Activated B cell treated with CpG ODN at 0.5 μM for 24 hours (primary cell): ENCODE data around the gene DISC1. TPM values are rescaled to one million over a fixed set of nuclear protein-coding genes. Genes with fewer than 3 reads are reported as not detected.

Source experiments
- ATAC-seq: fragments of 200-7000 bp; cut with Tn5 transposase; one replicate; pipeline ENCODE4 v1.10.0; 2021; ENCODE audit warnings: low read depth, mild to moderate bottlenecking, moderate library complexity
- CTCF ChIA-PET: fragments of 350-600 bp; sonication (Branson Sonifier 250); formaldehyde crosslinking; loops from one replicate; lab custom pipeline; 2021; ENCODE audit warnings: antibody characterized with exemption; lab: Charles Lee
- POLR2A ChIA-PET: fragments of 350-600 bp; sonication (Branson Sonifier 250); formaldehyde crosslinking; loops from one replicate; lab custom pipeline; 2021; ENCODE audit warnings: antibody characterized with exemption; lab: Charles Lee
- DNase-seq: peaks from one replicate; pipeline ENCODE4 v3.0.0; 2022
- H3K27ac Mint-ChIP-seq: one replicate; pipeline ENCODE4 v1.8.0; 2020; ENCODE audit warnings: mixed read lengths
- H3K27me3 Mint-ChIP-seq: one replicate; pipeline ENCODE4 v1.8.0; 2021; ENCODE audit warnings: mixed read lengths
- H3K36me3 Mint-ChIP-seq: one replicate; pipeline ENCODE4 v1.8.0; 2021; ENCODE audit warnings: low read depth, mixed read lengths
- H3K4me1 Mint-ChIP-seq: one replicate; pipeline ENCODE4 v1.8.0; 2021; ENCODE audit warnings: mixed read lengths
- H3K4me3 Mint-ChIP-seq: one replicate; pipeline ENCODE4 v1.8.0; 2020; ENCODE audit warnings: mild to moderate bottlenecking, mixed read lengths
- H3K9me3 Mint-ChIP-seq: one replicate; pipeline ENCODE4 v1.8.0; 2020; ENCODE audit warnings: mixed read lengths
- CTCF ChIP-seq: fragments of 200-600 bp; IDR thresholded peaks from one replicate; pipeline ENCODE4 v1.8.0; 2022; ENCODE audit warnings: antibody characterized with exemption, mild to moderate bottlenecking
- intact Hi-C: fragments of 100-400 bp; cut with micrococcal nuclease; formaldehyde crosslinking; loops from one replicate; pipeline ENCODE4 v1.15.1; 2024
- total RNA-seq: library from RNA; stranded (reverse); gene quantifications from 2 replicates; pipeline ENCODE4 v1.2.3, GENCODE V29; 2022

Gene DISC1
- total RNA-seq, 1 donor from 2014 or later = 2.4 TPM

GRCh38 chr1:231799363-231799986, 172.9 kb downstream of the DISC1 start:
- Mint-ChIP-seq H3K27ac (no peak overlapping the region), H3K27me3 (no peaks in the 10 kb centered on the region), H3K9me3 (no peaks in the 10 kb centered on the region), H3K36me3 (no peaks in the 10 kb centered on the region), H3K4me1 (no peaks in the 10 kb centered on the region), H3K4me3 (no peak overlapping the region)
- ChIA-PET CTCF (no interaction called here), POLR2A (no interaction called here)
- DNase-seq = no peak
- no peak for ATAC-seq
- TF ChIP-seq CTCF = no peak
- intact Hi-C loops = no loop called here

GRCh38 chr1:231800108-231800507, 173.5 kb downstream of the DISC1 start:
- no peak overlapping the region for H3K4me3 Mint-ChIP-seq
- intact Hi-C loops = no loop called here
- TF ChIP-seq CTCF = no peak
- H3K27me3 Mint-ChIP-seq = no peaks in the 10 kb centered on the region
- ChIA-PET CTCF (no interaction called here), POLR2A (no interaction called here)
- H3K27ac Mint-ChIP-seq = no peak overlapping the region
- DNase-seq (no peak), ATAC-seq (no peak)
- no peaks in the 10 kb centered on the region for H3K4me1 Mint-ChIP-seq
- H3K36me3 Mint-ChIP-seq = no peaks in the 10 kb centered on the region
- no peaks in the 10 kb centered on the region for H3K9me3 Mint-ChIP-seq

DNA sequence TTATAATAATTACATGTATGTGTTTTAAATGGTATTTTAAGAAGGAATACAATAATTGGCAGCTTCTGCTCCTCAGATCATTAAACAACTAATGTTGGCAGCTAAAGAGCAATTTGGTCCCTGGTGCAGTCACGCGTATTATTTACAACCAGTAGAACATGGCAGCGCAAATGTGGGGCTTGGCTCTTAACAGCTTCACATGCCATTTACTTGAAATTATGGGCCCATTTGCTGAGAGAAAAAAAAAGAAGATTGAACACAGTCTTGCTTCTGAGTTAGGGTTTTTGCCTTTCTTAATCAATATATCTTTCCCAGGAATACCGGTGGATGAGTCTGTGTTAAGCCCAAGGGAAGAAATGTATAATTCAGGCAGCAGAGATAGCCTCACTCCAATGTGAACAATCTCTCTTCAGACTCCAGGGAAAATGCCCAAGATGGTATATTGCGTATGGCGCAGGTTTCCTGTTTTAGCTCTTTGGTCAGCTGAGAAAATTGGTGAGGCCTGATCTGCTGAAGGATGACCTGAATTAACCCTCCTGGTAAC, 174.5 kb downstream of the DISC1 start:
- Mint-ChIP-seq H3K27ac (no peak overlapping the region), H3K36me3 (no peaks in the 10 kb centered on the region), H3K4me3 (no peak overlapping the region), H3K4me1 (no peaks in the 10 kb centered on the region), H3K9me3 (no peaks in the 10 kb centered on the region), H3K27me3 (no peaks in the 10 kb centered on the region)
- ATAC-seq (no peak), DNase-seq (no peak)
- CTCF ChIA-PET = no interaction called here
- intact Hi-C loops = no loop called here
- TF ChIP-seq CTCF = no peak
- POLR2A ChIA-PET = no interaction called here

- ATAC-seq = no peak
Observed at GRCh38 chr1:231803353-231803752, 176.8 kb downstream of the DISC1 start.

More at GRCh38 chr1:231803353-231803752, 176.8 kb downstream of the DISC1 start:
- Mint-ChIP-seq H3K4me3 (no peak overlapping the region), H3K36me3 (no peaks in the 10 kb centered on the region), H3K27me3 (no peaks in the 10 kb centered on the region), H3K27ac (no peak overlapping the region), H3K4me1 (no peaks in the 10 kb centered on the region), H3K9me3 (no peaks in the 10 kb centered on the region)
- DNase-seq = no peak
- POLR2A ChIA-PET = no interaction called here
- intact Hi-C loops = no loop called here
- TF ChIP-seq CTCF = no peak
- CTCF ChIA-PET = no interaction called here
